NCI-H146 treated with DMSO at 0.1 percent for 48 hours (cell line): ENCODE measurements around the gene ST6GAL1.

ENCODE experiments used
- DNase-seq: peaks from one replicate; lab custom pipeline; 2025; ENCODE audit not compliant: unreplicated experiment; lab: John Stamatoyannopoulos, UW

Gene ST6GAL1

GRCh38 chr3:186915806-186916796 is 14.2 kb upstream of the ST6GAL1 start:
- DNase-seq, result no peak

GRCh38 chr3:186917512-186918312 is 12.6 kb upstream of the ST6GAL1 start:
- no peak for DNase-seq

- no peak for DNase-seq
Observed at GRCh38 chr3:186920301-186920700, 10.0 kb upstream of the ST6GAL1 start.

GRCh38 chr3:186920796-186921195 is 9.5 kb upstream of the ST6GAL1 start:
- DNase-seq, result no peak

- DNase-seq, result no peak
Observed at GRCh38 chr3:186921578-186921977, 8.7 kb upstream of the ST6GAL1 start.

- no peak for DNase-seq
Observed at GRCh38 chr3:186922224-186922623, 8.1 kb upstream of the ST6GAL1 start.

- DNase-seq, result no peak
Observed at GRCh38 chr3:186922790-186923189, 7.5 kb upstream of the ST6GAL1 start.

GRCh38 chr3:186923241-186923640 is 7.1 kb upstream of the ST6GAL1 start:
- DNase-seq, result no peak

GRCh38 chr3:186925826-186926225 is 4.5 kb upstream of the ST6GAL1 start:
- DNase-seq, result no peak

- no peak for DNase-seq
Observed at GRCh38 chr3:186929186-186929585, 1.1 kb upstream of the ST6GAL1 start.

GRCh38 chr3:186929685-186930084 is 641 bp upstream of the ST6GAL1 start:
- DNase-seq, result no peak

- DNase-seq, result peak; percentile 54
Observed at GRCh38 chr3:186930641-186931531, 560 bp downstream of the ST6GAL1 start.

GRCh38 chr3:186931532-186932280 is 1.4 kb downstream of the ST6GAL1 start:
- DNase-seq, result peak; percentile 37

- no peak for DNase-seq
Observed at GRCh38 chr3:186932281-186933181, 2.2 kb downstream of the ST6GAL1 start.

- DNase-seq, result no peak
Observed at GRCh38 chr3:186933816-186934215, 3.5 kb downstream of the ST6GAL1 start.

- no peak for DNase-seq
Observed at GRCh38 chr3:186935133-186935532, 4.8 kb downstream of the ST6GAL1 start.

- no peak for DNase-seq
Observed at GRCh38 chr3:186937017-186937875, 6.9 kb downstream of the ST6GAL1 start.

- no peak for DNase-seq
Observed at GRCh38 chr3:186938716-186939115, 8.4 kb downstream of the ST6GAL1 start.
